Esophagus muscularis mucosa (tissue), 4 donors: Measurements from ENCODE around the gene TMOD1.
"Not testable (repeated sequence)": the region's sequence is repeated elsewhere in the genome, so short reads cannot be mapped to it uniquely, and the experiment has no call there.

ENCODE experiments used
- EP300 ChIP-seq: sonication (generic); formaldehyde crosslinking; IDR thresholded peaks from one replicate; pipeline ENCODE4 v1.6.1; 2017; ENCODE audit warnings: antibody characterized with exemption
- POLR2A ChIP-seq: fragments of 450-650 bp; IDR thresholded peaks from one replicate; pipeline ENCODE4 v1.6.1; 2017; ENCODE audit warnings: antibody characterized with exemption, moderate library complexity, mild to moderate bottlenecking, low read depth
- POLR2AphosphoS5 ChIP-seq, 2 donors: sonication (generic); formaldehyde crosslinking; IDR thresholded peaks; one replicate each; pipeline ENCODE4 v1.6.1; 2017; ENCODE audit warnings: antibody characterized with exemption in 2 of 2
- TF ChIP-seq, protein P1 (sequence below), 3 experiments: fragments of 200-600 bp in 2 of 3; fragments of 450-650 bp in 1 of 3; sonication (generic) in 2 of 3; IDR thresholded peaks; one replicate each; pipeline ENCODE4 v1.5.1; 2017 to 2019; ENCODE audit warnings: antibody characterized with exemption in 3 of 3, mild to moderate bottlenecking in 2 of 3, moderate library complexity in 1 of 3

DNA sequence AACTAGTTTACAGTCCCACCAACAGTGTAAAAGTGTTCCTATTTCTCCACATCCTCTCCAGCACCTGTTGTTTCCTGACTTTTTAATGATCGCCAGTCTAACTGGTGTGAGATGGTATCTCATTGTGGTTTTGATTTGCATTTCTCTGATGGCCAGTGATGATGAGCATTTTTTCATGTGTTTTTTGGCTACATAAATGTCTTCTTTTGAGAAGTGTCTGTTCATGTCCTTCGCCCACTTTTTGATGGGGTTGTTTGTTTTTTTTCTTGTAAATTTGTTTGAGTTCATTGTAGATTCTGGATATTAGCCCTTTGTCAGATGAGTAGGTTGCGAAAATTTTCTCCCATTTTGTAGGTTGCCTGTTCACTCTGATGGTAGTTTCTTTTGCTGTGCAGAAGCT lies 80.1 kb downstream of the TMOD1 start:
- TF ChIP-seq, protein P1, sequence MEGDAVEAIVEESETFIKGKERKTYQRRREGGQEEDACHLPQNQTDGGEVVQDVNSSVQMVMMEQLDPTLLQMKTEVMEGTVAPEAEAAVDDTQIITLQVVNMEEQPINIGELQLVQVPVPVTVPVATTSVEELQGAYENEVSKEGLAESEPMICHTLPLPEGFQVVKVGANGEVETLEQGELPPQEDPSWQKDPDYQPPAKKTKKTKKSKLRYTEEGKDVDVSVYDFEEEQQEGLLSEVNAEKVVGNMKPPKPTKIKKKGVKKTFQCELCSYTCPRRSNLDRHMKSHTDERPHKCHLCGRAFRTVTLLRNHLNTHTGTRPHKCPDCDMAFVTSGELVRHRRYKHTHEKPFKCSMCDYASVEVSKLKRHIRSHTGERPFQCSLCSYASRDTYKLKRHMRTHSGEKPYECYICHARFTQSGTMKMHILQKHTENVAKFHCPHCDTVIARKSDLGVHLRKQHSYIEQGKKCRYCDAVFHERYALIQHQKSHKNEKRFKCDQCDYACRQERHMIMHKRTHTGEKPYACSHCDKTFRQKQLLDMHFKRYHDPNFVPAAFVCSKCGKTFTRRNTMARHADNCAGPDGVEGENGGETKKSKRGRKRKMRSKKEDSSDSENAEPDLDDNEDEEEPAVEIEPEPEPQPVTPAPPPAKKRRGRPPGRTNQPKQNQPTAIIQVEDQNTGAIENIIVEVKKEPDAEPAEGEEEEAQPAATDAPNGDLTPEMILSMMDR (IDR thresholded peaks at IDR 0.05) = not testable (repeated sequence)
- TF ChIP-seq POLR2A; POLR2AphosphoS5 (IDR thresholded peaks at IDR 0.05); EP300: not testable (repeated sequence)
